ENCODE results near the gene ZNF473.
"Not testable (repeated sequence)": the region's sequence is repeated elsewhere in the genome, so short reads cannot be mapped to it uniquely, and the experiment has no call there.

DNA sequence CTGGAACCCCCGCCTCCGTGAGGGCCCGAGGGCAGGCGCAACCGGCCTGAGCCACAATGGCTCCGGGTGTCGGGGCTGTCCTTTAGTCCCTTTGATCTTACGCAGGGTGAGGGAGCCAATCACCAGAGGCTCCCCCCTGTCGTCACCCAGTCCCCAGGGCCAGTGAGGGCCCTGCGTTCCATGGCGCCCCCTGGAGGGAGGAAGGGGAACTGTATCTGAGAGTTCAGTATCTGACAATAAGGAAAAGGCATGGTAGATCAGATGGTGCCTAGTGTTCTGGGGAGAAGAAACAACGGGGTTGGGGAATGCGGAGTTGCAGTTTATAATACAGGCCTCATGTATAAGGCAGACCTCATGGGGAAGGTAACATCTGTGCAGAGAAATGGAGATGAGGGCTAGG lies 75.1 kb downstream of the ZNF473 start:
- TF ChIP-seq, protein P1, sequence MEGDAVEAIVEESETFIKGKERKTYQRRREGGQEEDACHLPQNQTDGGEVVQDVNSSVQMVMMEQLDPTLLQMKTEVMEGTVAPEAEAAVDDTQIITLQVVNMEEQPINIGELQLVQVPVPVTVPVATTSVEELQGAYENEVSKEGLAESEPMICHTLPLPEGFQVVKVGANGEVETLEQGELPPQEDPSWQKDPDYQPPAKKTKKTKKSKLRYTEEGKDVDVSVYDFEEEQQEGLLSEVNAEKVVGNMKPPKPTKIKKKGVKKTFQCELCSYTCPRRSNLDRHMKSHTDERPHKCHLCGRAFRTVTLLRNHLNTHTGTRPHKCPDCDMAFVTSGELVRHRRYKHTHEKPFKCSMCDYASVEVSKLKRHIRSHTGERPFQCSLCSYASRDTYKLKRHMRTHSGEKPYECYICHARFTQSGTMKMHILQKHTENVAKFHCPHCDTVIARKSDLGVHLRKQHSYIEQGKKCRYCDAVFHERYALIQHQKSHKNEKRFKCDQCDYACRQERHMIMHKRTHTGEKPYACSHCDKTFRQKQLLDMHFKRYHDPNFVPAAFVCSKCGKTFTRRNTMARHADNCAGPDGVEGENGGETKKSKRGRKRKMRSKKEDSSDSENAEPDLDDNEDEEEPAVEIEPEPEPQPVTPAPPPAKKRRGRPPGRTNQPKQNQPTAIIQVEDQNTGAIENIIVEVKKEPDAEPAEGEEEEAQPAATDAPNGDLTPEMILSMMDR (IDR thresholded peaks at IDR 0.05; ENCODE audit: extremely low read depth in 1 of 2, insufficient read depth in 1 of 2, low read depth in 1 of 2, low read length in 2 of 2), result not testable (repeated sequence)
- not testable (repeated sequence) for TF ChIP-seq JUN (IDR thresholded peaks at IDR 0.05; ENCODE audit: borderline replicate concordance, insufficient read depth, insufficient read length, low read depth); POLR2A (IDR thresholded peaks at IDR 0.05; ENCODE audit: low read depth, low read length); MYC (IDR thresholded peaks at IDR 0.05; ENCODE audit: low read depth, low read length); POLR2AphosphoS5 (IDR thresholded peaks at IDR 0.05; ENCODE audit: insufficient read depth, low read depth, low read length)
